HG03571 (cell line): Measurements from ENCODE around the gene MAP7D2.
A peak's percentile ranks its signal among the peaks of the same experiment; 100 is the strongest.

Source experiments
- ATAC-seq: cut with Tn5 transposase; IDR thresholded peaks from one replicate; pipeline ENCODE4 v1.9.1; 2021; ENCODE audit not compliant: unreplicated experiment

MAP7D2 gene

DNA sequence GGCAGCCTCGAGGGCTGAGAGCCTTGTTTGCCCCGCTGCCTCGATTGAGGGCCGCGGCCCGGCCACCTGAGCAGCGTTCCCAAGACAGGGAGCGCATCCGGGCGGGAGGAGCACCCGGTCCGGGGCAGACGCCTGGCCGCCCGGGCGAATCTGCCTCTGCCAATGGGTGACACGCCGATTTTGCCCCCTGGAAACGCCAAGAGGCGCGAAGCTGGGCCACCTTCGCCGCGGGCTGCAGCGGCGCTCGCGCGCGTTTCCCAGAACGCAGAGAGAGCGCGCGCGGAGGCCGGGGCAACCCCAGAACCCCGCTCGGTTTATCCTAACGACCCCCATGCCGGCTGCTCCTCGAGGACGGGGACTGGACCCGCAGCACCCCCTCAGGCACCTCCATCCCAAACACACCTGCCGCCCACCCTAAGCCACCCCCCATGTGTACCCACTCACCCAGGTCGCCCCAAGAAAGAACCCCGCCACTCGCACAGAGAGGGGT is 575 bp downstream of the MAP7D2 start:
- no peak for ATAC-seq

DNA sequence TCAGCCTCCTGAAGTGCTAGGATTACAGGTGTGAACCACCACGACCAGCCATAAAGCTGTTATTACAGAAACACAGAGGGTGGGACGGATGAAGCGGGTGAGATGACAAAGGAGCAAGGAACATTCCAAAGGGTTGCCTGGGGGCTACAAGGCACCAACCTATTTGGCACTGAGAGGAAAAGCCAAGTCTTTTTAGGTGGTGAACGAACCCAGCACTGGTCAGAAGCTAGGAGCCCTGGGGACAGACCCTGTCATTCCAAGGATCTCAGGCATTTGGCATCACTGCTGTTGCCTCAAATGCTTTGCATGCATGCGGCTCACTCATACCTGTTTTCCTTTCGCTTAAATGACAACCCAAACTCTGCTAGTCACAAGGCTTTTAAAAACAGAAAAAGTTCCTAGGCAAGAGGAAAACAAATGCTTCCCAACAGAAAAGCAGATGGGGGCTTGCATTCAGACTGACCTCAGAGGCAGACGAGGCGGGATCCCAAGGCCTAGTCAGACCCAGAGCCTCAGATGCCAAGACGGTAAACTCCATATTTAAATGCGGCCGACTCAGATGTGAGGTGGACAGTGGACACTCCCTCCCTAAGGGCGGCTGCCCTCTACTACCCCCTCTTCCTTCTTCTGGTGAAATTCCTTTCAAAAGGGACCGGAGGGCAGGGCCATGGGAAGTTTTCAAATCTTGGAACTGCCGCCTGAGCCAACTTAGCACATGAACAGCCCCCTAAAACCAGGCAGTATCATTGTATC is 4.5 kb downstream of the MAP7D2 start:
- no peak for ATAC-seq

DNA sequence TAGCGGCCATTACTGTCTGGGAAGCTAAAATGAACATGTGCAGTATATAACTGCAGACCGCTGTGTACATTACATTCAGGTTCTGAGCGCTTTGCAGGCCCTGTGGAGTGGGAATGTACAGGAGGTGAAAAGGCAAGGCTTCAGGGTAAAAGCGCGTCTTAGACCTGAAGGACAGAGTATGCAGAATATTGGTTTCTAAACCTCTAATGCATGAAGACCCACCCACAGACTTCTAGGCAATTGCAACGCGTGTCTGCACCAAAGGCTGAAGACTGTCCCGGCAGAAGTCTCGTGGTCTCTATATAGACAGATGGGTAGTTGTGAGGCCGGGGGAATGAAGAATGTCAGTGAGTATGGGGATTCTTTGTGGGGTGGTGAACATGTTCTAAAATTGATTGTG is 5.4 kb downstream of the MAP7D2 start:
- ATAC-seq, result no peak

DNA sequence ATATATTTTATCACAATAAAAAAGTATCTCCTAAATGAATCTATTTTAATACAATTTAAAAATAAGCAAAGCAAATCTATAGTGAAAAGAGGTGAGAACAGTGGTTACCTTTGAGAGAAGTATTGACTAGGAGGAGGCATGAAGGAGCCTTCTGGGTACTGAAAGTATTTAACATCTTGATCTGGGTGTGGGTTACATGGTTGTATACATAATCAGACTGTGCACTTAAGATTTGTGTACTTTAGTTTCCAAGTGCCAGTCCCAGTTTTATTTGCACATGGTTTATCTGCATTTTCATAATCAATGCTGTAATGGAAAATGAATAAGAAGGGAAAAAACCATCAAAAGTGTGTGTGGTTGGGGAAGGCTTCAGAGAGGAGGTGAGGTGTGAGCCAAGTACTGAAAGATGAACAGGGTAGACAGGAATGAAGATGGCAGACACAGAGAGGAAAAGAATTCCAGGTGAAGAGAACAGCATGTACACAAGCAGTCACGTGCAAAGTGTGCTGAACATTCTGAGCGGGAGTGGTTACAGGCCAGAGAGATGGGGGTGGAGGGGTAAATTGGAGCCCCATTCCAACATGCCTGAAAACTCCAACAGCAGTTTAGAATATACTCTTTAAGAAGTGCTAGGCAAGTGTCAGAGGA is 14.6 kb downstream of the MAP7D2 start:
- no peak for ATAC-seq

DNA sequence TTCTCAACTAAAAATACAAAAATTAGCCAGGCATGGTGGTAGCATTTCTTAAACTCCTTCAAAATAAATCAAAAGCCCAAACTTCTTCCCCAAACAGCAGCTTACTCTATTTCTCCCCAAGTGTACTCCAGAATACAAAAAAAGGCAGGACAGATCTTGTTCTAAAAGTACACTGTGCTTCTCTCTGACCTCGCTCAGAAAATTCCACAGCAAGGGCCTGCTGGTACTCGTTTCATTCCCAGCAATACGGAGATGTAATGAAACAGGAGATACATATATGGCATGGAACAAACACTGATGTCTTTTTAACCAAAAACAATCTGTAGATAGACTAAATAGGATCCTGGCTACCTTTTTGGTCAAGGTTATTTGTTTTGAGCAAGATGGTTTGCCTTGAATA is 25.2 kb downstream of the MAP7D2 start:
- no peak for ATAC-seq

DNA sequence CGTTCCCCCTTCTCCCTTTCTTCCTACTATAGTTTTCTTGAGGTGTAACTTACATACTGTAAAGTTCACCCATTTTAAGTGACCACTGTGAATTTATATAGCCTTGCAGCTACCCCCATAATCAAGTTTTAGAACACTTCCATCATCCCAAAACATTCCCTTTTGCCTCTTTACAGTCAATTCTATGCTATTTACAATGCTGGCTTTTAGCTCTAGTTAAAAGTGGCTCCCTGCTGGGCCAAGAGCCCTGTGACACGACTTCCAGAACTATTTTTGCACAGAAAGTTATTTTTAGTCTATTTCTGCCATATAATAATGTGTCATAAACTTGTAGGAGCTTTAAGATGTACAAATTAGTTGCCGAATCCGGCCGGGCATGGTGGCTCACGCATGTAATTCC is 26.9 kb downstream of the MAP7D2 start:
- no peak for ATAC-seq

DNA sequence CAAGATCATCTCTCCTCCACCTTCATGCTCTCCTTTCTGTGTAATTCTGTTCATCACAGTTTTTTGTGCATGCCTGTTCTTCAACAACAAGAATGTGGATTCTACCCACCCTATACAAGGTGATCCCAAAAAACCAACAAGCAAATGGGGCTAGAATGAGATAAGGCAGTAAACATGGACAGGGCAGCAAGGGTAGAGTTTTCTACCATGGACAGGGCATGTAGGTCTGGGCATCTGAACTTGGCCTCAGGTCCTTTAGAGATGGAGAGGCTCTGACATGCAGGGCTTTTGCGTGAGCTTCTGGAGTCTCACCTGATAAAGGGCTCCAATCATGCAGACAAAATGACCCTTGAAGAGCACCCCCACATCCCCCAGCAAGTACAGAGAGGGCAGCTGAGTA is 36.4 kb downstream of the MAP7D2 start:
- ATAC-seq, result no peak

DNA sequence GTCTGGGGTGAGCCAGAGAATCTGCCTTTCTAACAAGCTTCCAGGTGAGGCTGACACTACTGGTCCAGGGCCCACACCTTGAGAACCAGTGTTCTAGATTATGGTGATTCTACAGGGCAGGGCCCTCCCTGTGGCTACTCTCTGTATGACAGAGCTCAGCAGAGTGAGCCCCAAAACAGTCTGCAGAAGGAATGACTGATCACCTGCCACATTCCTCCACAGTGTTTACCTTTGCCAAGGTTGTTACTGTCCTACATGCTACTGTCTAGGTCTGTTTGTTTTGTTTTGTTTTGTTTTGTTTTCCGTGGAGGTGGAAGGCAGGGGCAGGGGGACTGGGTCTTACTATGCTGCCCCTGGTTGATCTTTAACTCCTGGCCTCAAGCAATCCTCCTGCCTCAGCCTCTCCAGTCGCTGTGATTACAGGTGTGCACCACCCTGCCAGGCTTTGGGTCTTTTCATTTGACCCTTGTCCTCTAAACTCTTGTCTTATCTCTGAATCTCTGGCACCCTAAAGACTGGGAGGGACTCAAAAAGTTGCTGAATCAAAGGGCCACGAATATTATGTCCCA is 45.1 kb downstream of the MAP7D2 start:
- no peak for ATAC-seq

DNA sequence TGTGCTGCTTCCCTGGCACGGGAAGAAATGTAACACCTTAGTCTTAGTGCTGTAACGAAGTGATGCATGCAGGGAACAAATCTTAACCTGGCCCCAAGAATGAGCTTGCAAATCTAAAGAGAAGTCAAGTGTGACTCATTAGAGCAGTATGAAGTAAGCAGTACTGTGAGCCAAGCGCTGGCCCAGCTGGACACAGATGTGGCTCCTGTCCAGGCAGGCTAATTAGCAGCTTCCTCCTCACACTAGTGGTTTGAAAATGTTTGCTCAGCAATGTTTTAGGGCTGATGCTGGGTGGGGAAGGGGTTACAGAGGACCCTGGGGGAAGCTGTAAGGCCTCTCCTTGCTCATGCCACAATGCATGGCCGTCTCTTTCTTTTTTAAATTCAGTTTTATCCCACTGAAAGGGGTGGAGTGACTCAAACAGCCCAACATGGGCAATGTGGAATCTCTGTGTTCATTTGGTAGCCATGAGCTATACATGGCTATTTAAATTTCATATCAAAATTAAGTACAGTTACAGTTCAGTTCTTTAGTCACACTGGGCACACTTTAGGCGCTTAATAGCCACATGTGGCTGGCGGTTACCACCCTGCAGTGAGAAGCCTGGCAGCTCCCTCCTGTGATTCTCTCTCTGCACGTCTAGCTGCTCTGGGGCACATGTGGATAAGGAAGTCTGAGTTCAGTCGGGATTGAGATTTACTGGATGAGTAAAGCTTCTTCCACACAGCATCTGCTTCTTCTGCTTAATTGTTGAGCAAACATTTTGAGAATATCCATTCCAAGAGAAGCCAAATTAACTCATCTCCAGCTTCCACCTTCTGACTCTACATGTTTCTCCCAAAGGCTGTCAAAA is 48.8 kb downstream of the MAP7D2 start:
- ATAC-seq, result no peak

DNA sequence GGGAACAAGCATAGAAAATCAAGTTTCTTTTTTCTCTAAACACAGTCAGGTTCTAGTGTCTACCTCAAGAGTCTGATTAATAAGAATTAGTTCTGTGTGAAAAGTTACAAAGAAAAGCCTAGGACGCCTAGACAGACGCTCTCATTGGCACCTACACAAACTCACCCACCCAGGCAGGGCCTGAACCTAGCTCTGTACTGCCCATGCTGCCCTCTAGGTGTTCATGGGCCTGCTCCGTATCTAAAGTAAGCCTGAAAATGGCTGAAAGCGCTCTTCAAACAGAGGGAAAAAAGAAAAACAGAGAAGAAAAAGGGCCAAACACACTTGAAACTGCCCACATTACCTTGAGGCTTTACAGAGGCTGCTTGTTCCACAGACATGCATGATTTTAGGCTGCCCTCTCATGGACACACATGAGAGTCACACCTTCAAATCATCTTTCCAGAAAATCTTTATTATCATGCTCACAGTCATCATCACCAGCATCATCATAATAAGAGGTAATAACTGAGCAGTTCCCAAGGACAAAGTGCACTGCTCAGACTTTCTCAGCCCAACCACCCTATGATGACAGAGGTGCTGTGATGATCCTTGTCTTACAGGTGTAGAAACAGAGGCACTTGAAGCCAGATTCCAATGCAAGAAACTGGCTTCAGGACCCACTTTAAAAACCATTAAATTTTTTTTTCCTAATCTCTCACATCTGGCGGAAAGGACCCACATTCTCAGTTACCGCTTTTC is 49.6 kb downstream of the MAP7D2 start:
- no peak for ATAC-seq

DNA sequence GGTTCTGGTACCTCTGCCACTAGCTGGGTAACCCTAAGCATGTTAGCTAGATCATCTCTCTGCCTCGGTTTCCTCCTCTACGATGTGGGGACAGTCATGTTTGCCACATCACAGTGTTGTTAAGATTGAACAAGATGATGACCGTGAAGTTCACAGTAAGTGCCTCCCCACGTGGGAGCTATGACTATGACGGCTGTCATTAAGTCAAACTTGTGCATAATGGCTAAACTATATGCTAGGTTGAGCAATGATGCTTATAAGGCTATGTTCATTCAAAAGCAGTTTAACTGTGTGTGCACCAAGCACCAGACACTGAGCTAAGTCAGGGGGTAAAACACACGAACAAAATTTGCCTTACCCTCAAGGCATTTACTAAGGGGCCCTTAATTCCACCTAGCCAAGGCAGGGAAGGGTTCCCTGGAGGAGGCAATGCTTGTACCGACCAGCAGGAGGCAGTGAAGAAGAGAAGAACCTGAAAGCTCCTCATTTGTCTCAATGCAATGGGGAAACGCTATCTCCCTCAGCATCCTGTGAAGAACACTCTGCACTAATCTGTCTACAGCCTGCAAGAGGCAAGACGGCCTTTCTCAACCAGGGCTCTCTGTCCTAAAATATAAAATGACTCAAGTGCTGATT is 52.9 kb downstream of the MAP7D2 start:
- ATAC-seq, result no peak

DNA sequence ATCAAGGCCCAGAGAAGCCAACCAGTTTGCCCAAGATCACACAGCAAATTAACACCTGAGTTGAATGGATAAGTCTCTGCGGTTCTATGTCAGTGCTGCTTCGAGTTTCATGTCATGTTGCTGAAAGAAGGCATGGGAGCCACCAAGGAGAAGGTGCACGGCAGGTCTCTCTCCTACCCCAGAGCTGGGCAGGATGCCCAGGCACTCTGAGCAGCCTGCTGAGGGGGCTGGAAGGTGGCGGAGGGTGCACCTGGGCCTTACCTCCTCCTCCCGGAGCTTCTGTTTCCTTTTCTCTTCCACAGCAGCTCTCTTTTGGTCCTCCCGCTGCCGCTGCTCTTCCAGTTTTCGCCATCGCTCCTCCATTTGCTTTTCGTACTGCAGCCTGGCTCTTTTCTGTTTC is 53.6 kb downstream of the MAP7D2 start:
- no peak for ATAC-seq

DNA sequence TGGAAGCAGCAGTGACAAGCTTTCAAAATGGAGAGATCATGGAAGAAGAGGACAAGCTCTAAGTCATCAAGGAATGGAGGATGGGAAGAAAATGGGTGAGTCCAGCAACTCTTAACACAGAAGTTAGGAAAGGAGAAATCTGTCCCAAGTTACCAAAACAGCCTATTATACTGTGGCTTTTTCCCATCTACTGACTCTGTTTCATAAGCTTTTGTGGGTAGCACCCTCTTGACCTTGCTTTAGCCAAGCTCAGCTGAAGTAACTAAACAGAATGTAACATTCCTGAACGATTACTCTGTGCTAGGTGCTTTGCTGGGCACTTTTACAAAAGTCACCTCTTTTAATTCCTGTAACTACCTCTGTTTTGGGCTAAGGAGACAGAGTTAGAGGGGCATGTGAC is 54.9 kb downstream of the MAP7D2 start:
- no peak for ATAC-seq

DNA sequence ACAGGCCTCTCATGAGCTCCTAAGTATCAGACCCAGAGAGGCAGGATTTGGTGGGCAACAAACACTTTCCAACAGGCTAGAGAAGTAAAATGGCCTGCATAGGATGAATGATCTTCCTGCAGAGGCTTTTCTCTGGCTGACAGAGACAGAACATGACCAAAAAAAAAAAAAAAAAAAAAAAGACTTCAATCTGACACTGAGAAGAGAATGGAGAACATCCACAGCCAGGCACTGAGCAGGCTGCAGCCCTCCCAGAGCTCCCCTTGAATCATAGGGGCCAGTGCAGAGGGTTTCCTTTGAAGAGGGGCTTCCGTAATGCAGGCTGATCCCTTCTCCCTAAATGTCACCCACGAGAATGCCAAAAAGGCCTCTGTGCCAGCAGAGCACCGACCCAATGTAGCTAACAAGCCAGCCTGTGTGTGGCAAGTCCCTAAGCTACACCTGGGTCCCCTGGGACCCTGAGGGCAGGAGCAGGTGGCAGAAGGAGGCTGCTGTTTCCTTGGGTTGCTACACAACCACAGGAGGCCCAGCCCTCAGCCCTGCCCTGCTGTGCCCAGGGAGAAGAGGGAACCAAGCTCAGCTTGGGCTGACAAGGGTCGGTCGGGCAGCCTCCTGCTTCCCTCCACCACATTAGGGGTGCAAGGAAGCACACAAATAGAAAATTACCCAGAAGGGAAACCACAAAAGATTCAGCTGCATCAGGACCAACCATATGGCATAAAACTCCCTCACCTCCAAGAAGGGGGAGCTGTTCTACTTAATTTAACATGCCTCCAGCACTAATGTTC is 55.6 kb downstream of the MAP7D2 start:
- ATAC-seq, result peak; percentile 65

DNA sequence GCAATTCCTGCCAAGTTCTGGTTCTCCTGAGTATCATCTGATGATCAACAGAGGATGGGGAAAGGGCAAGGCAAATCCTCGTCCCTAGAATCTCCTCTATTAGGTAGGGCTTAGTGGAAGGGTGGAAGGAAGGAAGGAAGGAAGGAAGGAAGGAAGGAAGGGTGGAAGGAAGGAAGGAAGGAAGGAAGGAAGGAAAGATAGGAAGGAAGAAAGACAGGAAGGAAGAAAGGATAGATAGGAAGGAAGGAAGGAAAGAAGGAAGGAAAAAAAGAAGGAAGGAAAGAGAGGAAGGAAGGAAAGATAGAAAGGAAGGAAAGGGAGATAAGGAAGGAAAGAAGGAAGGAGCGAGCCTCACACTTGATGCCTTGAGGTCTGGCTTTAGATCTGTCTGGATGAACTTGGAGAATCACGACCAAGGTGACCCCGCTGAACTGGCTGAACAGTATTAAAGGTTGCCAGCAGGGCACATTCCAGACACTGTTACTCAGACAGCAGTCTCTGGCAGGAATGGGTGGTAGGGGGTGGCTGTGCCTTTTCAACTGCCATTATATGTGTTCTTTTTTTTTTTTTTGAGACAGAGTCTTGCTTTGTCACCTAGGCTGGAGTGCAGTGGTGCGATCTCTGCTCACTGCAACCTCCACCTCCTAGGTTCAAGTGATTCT is 57.1 kb downstream of the MAP7D2 start:
- no peak for ATAC-seq

DNA sequence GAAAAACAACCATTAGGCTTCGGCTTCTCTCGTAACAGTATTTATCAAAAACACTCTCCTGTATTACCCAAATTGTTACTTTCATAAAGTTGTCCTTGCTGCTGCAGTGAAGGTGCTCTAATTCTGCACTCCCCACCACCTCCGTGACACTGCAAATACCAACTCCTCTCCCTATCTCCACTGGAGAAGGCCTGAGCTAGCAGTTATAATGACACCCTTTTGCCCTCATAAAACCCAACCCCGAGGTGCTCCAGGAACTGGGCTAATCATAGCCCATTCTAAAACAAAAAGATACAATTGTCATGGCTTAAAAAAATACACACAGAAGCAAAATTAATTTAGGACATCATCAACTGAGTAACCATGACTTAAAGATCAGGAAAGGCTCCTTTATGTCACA is 59.2 kb downstream of the MAP7D2 start:
- ATAC-seq, result no peak

DNA sequence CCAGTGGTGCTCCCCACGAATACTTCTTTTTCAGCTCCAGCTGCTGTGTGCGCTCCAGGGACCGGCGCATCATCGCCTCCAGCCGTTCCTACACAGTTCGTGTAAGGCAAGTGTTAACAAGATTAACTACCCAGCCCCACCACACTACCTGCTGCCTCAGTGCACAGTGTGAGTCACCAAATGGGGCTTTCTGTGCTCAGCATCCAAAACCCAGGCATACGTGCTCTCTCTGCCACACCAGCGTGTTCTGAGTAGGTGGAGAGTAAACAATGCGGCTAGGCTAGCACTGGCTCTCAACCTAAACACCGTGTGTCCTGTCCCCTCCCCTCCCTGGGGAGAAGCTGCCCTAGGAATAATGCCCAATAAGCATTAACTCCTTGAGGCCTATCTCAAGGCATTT is 60.0 kb downstream of the MAP7D2 start:
- no peak for ATAC-seq

DNA sequence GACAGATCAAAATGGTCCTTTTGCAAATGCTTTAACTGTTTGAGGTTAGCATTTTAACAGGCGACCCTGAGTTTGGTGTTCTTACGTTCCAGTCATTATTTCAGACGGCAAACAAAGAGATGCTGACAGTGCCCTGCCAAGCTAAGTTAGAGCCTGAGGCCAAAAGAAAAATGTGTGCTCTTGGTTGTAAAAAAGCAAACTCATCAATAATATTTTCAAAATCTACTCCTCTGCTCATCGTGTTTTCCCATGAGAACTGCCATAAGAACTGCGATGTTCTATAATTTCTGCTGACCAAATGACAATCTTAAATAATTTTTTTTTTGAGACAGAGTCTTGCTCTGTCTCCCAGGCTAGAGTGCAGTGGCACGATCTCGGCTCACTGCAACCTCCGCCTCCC is 63.2 kb downstream of the MAP7D2 start:
- no peak for ATAC-seq

DNA sequence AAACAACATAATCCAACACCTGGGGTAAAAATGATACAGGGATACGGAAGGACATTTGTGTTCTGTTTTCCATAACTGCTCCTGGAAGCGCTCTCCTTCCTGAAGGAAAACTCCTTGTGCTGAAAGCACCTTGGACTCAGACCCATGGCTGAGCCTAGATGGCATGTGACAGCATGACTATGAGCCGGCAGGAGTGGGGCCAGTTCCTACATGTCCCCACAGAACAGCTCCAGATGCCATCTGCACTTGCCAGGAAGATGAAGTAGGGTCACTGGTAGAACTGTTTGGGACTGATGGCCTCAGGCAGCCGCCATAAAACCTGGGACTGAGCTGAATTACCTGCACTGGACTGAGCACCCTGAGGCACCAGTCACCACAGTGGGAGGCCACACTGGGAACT is 69.8 kb downstream of the MAP7D2 start:
- no peak for ATAC-seq
